Measurements from ENCODE around the gene DIP2C. TPM values are rescaled to one million over a fixed set of nuclear protein-coding genes. Genes with fewer than 3 reads are reported as not detected.

Gene DIP2C
- total RNA-seq, 1 experiment from 2014 or later = 11.0 TPM

- ChIA-PET POLR2A (no interaction called here), CTCF (no interaction called here)
- ATAC-seq (no peak), DNase-seq (ENCODE audit: low spot score) (no peak)
- TF ChIP-seq NFATC4 (CRISPR knock-in tag; IDR thresholded peaks at IDR 0.05) = no peak
- TF ChIP-seq ZNF317 (CRISPR knock-in tag; IDR thresholded peaks at IDR 0.05; ENCODE audit: borderline replicate concordance, low read depth) = no peak
- TF ChIP-seq ZNF671 (CRISPR knock-in tag; IDR thresholded peaks at IDR 0.05) = no peak
- no peak for TF ChIP-seq PREB (CRISPR knock-in tag; IDR thresholded peaks at IDR 0.05; ENCODE audit: borderline replicate concordance)
- TF ChIP-seq ZBTB21 (CRISPR knock-in tag; IDR thresholded peaks at IDR 0.05; ENCODE audit: borderline replicate concordance) = no peak
- no peak for TF ChIP-seq SOX15 (CRISPR knock-in tag; IDR thresholded peaks at IDR 0.05)
- no peak for TF ChIP-seq PRDM15 (CRISPR knock-in tag; IDR thresholded peaks at IDR 0.05)
- no peak for TF ChIP-seq RELA (CRISPR knock-in tag; IDR thresholded peaks at IDR 0.05; ENCODE audit: borderline replicate concordance)
- no peak overlapping the region for H3K4me3 Mint-ChIP-seq
- no peaks in the 10 kb centered on the region for H3K9me3 Mint-ChIP-seq
- H3K27ac Mint-ChIP-seq = peak overlapping the region; percentile 61; the same call in 1 of the 2 replicates
- no peaks in the 10 kb centered on the region for H3K27me3 Mint-ChIP-seq (ENCODE audit: low read depth)
- peaks cover 47% of the 10 kb centered on the region for H3K4me1 Mint-ChIP-seq
- no peaks in the 10 kb centered on the region for H3K36me3 Mint-ChIP-seq
Measured at GRCh38 chr10:609262-609658, 80.2 kb downstream of the DIP2C start.

- Mint-ChIP-seq H3K27ac (no peak overlapping the region), H3K9me3 (no peaks in the 10 kb centered on the region), H3K4me1 (peaks cover 44% of the 10 kb centered on the region), H3K4me3 (no peak overlapping the region), H3K27me3 (ENCODE audit: low read depth) (no peaks in the 10 kb centered on the region), H3K36me3 (no peaks in the 10 kb centered on the region)
- ATAC-seq (no peak), DNase-seq (ENCODE audit: low spot score) (no peak)
- ChIA-PET CTCF (no interaction called here), POLR2A (no interaction called here)
- TF ChIP-seq ZNF219 (CRISPR knock-in tag; IDR thresholded peaks at IDR 0.05; ENCODE audit: borderline replicate concordance) (no peak), ZNF532 (CRISPR knock-in tag; IDR thresholded peaks at IDR 0.05; ENCODE audit: borderline replicate concordance) (no peak), ATF2 (CRISPR knock-in tag; IDR thresholded peaks at IDR 0.05; ENCODE audit: borderline replicate concordance, low read depth) (no peak), RORB (CRISPR knock-in tag; IDR thresholded peaks at IDR 0.05) (no peak), MAX (CRISPR knock-in tag; IDR thresholded peaks at IDR 0.05) (no peak), ZNF281 (CRISPR knock-in tag; IDR thresholded peaks at IDR 0.05) (no peak), CREB1 (CRISPR knock-in tag; IDR thresholded peaks at IDR 0.05) (no peak), TEAD1 (CRISPR knock-in tag; IDR thresholded peaks at IDR 0.05) (no peak), FOXP4 (CRISPR knock-in tag; IDR thresholded peaks at IDR 0.05) (no peak), GTF2I (CRISPR knock-in tag; conservative IDR thresholded peaks at IDR 0.05) (no peak)
Measured at GRCh38 chr10:608331-609261, 80.9 kb downstream of the DIP2C start.

Measured in WTC11 (cell line).